ENCODE measurements around the gene PDE4D. TPM values are rescaled to one million over a fixed set of nuclear protein-coding genes. Genes with fewer than 3 reads are reported as not detected.

PDE4D gene
- total RNA-seq, 2 experiments from 2014 or later = 0.50 to 0.51 TPM

- POLR2A ChIA-PET = no interaction called here
- no peaks in the 10 kb centered on the region for H4K20me1 ChIP-seq (ENCODE audit: insufficient read depth, low read length)
- intact Hi-C loops (cut with micrococcal nuclease; ENCODE audit: unreplicated experiment) = no loop called here
- no peaks in the 10 kb centered on the region for H3K9me2 ChIP-seq (ENCODE audit: insufficient read depth, low read length)
- no peak overlapping the region for H3K27ac ChIP-seq (ENCODE audit: low read depth, low read length, poor library complexity, severe bottlenecking)
- no peaks in the 10 kb centered on the region for H3K79me2 ChIP-seq (ENCODE audit: insufficient read depth, low read depth, low read length)
- no peak overlapping the region for H3K4me3 ChIP-seq (ENCODE audit: low read depth, low read length, poor library complexity, severe bottlenecking)
- H3K4me1 ChIP-seq (ENCODE audit: insufficient read depth, low read length, poor library complexity, severe bottlenecking) = no peaks in the 10 kb centered on the region
- H3K36me3 ChIP-seq (ENCODE audit: insufficient read depth, low read length) = no peaks in the 10 kb centered on the region
- H3K4me2 ChIP-seq (ENCODE audit: low read length) = no peak overlapping the region
- no TSS peak for BruUV-seq (replicated peaks)
- CTCF ChIA-PET (ENCODE audit: unreplicated experiment) = interaction anchor here (0.6 kb wide), 1 partner anchor 9 kb away, joined by 3 read pairs; no protein-coding TSS in a partner anchor
- H2AFZ ChIP-seq (ENCODE audit: low read length) = no peak overlapping the region
- no peaks in the 10 kb centered on the region for H3K9me3 ChIP-seq (ENCODE audit: low read length)
- no peak for DNase-seq (ENCODE audit: low spot score)
- TF ChIP-seq CTCF (conservative IDR thresholded peaks at IDR 0.05; ENCODE audit: low read length) (no peak), EZH2phosphoT487 (IDR thresholded peaks at IDR 0.05; ENCODE audit: borderline replicate concordance, low read depth, low read length) (no peak)
Measured at GRCh38 chr5:59079622-59080620, 813.6 kb downstream of the PDE4D start.

GRCh38 chr5:59071755-59072549 is 821.6 kb downstream of the PDE4D start:
- no peaks in the 10 kb centered on the region for H3K36me3 ChIP-seq (ENCODE audit: insufficient read depth, low read length)
- no peak overlapping the region for H2AFZ ChIP-seq (ENCODE audit: low read length)
- H4K20me1 ChIP-seq (ENCODE audit: insufficient read depth, low read length) = no peaks in the 10 kb centered on the region
- DNase-seq (ENCODE audit: low spot score) = no peak
- no peaks in the 10 kb centered on the region for H3K9me3 ChIP-seq (ENCODE audit: low read length)
- no peaks in the 10 kb centered on the region for H3K79me2 ChIP-seq (ENCODE audit: insufficient read depth, low read depth, low read length)
- no peaks in the 10 kb centered on the region for H3K4me1 ChIP-seq (ENCODE audit: insufficient read depth, low read length, poor library complexity, severe bottlenecking)
- H3K9me2 ChIP-seq (ENCODE audit: insufficient read depth, low read length) = no peaks in the 10 kb centered on the region
- H3K4me3 ChIP-seq (ENCODE audit: low read depth, low read length, poor library complexity, severe bottlenecking) = no peak overlapping the region
- TF ChIP-seq CTCF (conservative IDR thresholded peaks at IDR 0.05; ENCODE audit: low read length) = no peak
- no peak for TF ChIP-seq EZH2phosphoT487 (IDR thresholded peaks at IDR 0.05; ENCODE audit: borderline replicate concordance, low read depth, low read length)
- no TSS peak for BruUV-seq (replicated peaks)
- CTCF ChIA-PET (ENCODE audit: unreplicated experiment) = no interaction called here
- no peak overlapping the region for H3K27ac ChIP-seq (ENCODE audit: low read depth, low read length, poor library complexity, severe bottlenecking)
- POLR2A ChIA-PET = no interaction called here
- intact Hi-C loops (cut with micrococcal nuclease; ENCODE audit: unreplicated experiment) = no loop called here
- no peak overlapping the region for H3K4me2 ChIP-seq (ENCODE audit: low read length)
